ENCODE results near the gene NCKAP5.
"Not testable (repeated sequence)": the region's sequence is repeated elsewhere in the genome, so short reads cannot be mapped to it uniquely, and the experiment has no call there.

The NCKAP5 gene

GRCh38 chr2:132729522-132729921, 838.7 kb downstream of the NCKAP5 start:
- DNase-seq: no peak

GRCh38 chr2:132726155-132726554, 842.1 kb downstream of the NCKAP5 start:
- DNase-seq: no peak

GRCh38 chr2:132725748-132726147, 842.5 kb downstream of the NCKAP5 start:
- DNase-seq: no peak

- no peak for DNase-seq
These were observed 843.1 kb downstream of the NCKAP5 start for GRCh38 chr2:132725148-132725547.

GRCh38 chr2:132721938-132722337, 846.3 kb downstream of the NCKAP5 start:
- DNase-seq: no peak

GRCh38 chr2:132720393-132720792, 847.9 kb downstream of the NCKAP5 start:
- DNase-seq: no peak

- no peak for DNase-seq
These were observed 848.8 kb downstream of the NCKAP5 start for GRCh38 chr2:132719480-132719879.

- no peak for DNase-seq
These were observed 851.3 kb downstream of the NCKAP5 start for GRCh38 chr2:132716954-132717353.

GRCh38 chr2:132715386-132716351, 852.6 kb downstream of the NCKAP5 start:
- DNase-seq: no peak

GRCh38 chr2:132703396-132703795, 864.9 kb downstream of the NCKAP5 start:
- DNase-seq: no peak

GRCh38 chr2:132701810-132702209, 866.5 kb downstream of the NCKAP5 start:
- DNase-seq: no peak

GRCh38 chr2:132699802-132700201, 868.5 kb downstream of the NCKAP5 start:
- DNase-seq: not testable (repeated sequence)

GRCh38 chr2:132698347-132698746, 869.9 kb downstream of the NCKAP5 start:
- not testable (repeated sequence) for DNase-seq

- DNase-seq: no peak
These were observed 870.6 kb downstream of the NCKAP5 start for GRCh38 chr2:132697556-132698205.

GRCh38 chr2:132692816-132693215, 875.4 kb downstream of the NCKAP5 start:
- DNase-seq: no peak

GRCh38 chr2:132691556-132691955, 876.7 kb downstream of the NCKAP5 start:
- no peak for DNase-seq

GRCh38 chr2:132690664-132691303, 877.5 kb downstream of the NCKAP5 start:
- no peak for DNase-seq

- DNase-seq: no peak
These were observed 886.5 kb downstream of the NCKAP5 start for GRCh38 chr2:132681766-132682165.

GRCh38 chr2:132680544-132680943, 887.7 kb downstream of the NCKAP5 start:
- no peak for DNase-seq

- no peak for DNase-seq
These were observed 889.8 kb downstream of the NCKAP5 start for GRCh38 chr2:132678483-132678882.

GRCh38 chr2:132677661-132678060, 890.6 kb downstream of the NCKAP5 start:
- DNase-seq: no peak

- no peak for DNase-seq
These were observed 891.3 kb downstream of the NCKAP5 start for GRCh38 chr2:132676999-132677398.

- DNase-seq: no peak
These were observed 897.0 kb downstream of the NCKAP5 start for GRCh38 chr2:132671151-132671835.

Measured in NCI-H446 (cell line).